CD14-positive monocyte (primary cell): ENCODE data around the gene CYP2W1. TPM values are rescaled to one million over a fixed set of nuclear protein-coding genes. Genes with fewer than 3 reads are reported as not detected.

Experiments
- DNase-seq, 3 donors: peaks; one replicate each; pipeline ENCODE4 v3.0.0-alpha.2; 2011 to 2022
- H2AFZ ChIP-seq: 2 replicates; pipeline ENCODE4 v1.6.0; 2012; ENCODE audit warnings: mild to moderate bottlenecking, low read depth, low read length, inconsistent platforms; ENCODE audit not compliant: insufficient read depth, poor library complexity, severe bottlenecking
- H3K27ac ChIP-seq, 2 donors: 1 replicate in 1 of 2; 2 replicates in 1 of 2; pipeline ENCODE4 v1.5.1; 2012 to 2013; ENCODE audit warnings: low read length in 2 of 2, control low read depth in 1 of 2, inconsistent platforms in 1 of 2, low read depth in 1 of 2, mild to moderate bottlenecking in 1 of 2
- H3K27me3 ChIP-seq, 2 donors: one replicate each; pipeline versions ENCODE4 v1.6.0 to v1.6.1; 2011 to 2013; ENCODE audit warnings: low read length in 2 of 2; ENCODE audit not compliant: control insufficient read depth in 2 of 2, insufficient read depth in 2 of 2
- H3K36me3 ChIP-seq, 2 donors: replicated peaks in 1 of 2; 1 replicate in 1 of 2; 2 replicates in 1 of 2; pipeline versions ENCODE4 v1.5.1 to v1.6.1; 2012 to 2013; ENCODE audit warnings: low read length in 2 of 2, control low read depth in 1 of 2, inconsistent platforms in 1 of 2, mild to moderate bottlenecking in 1 of 2; ENCODE audit not compliant: insufficient read depth in 2 of 2, control insufficient read depth in 1 of 2
- H3K4me1 ChIP-seq, 2 donors: 1 replicate in 1 of 2; 2 replicates in 1 of 2; pipeline versions ENCODE4 v1.5.1 to v1.6.1; 2012 to 2013; ENCODE audit warnings: low read length in 2 of 2, control low read depth in 1 of 2, inconsistent platforms in 1 of 2, mild to moderate bottlenecking in 1 of 2, moderate library complexity in 1 of 2; ENCODE audit not compliant: insufficient read depth in 2 of 2, control insufficient read depth in 1 of 2
- H3K4me2 ChIP-seq: replicated peaks from 2 replicates; pipeline ENCODE3; 2012; ENCODE audit warnings: low read length, moderate library complexity, mild to moderate bottlenecking; ENCODE audit not compliant: poor library complexity, severe bottlenecking; ENCODE audit errors: extremely low read depth
- H3K4me3 ChIP-seq, 3 experiments: fragments of 200-600 bp in 1 of 3; sonication (generic) in 1 of 3; replicated peaks in 1 of 3; 1 replicate in 2 of 3; 2 replicates in 1 of 3; pipeline ENCODE4 v1.5.1; 2011 to 2013; ENCODE audit warnings: low read length in 3 of 3, mild to moderate bottlenecking in 3 of 3, control low read depth in 2 of 3, low read depth in 2 of 3, inconsistent platforms in 1 of 3, moderate library complexity in 1 of 3
- H3K79me2 ChIP-seq: 2 replicates; pipeline ENCODE4 v1.6.0; 2012; ENCODE audit warnings: mild to moderate bottlenecking, control low read depth, inconsistent platforms, low read length, moderate library complexity; ENCODE audit not compliant: insufficient read depth
- H3K9ac ChIP-seq: 2 replicates; pipeline ENCODE4 v1.6.0; 2017; ENCODE audit warnings: low read length, mild to moderate bottlenecking; ENCODE audit not compliant: insufficient read depth, poor library complexity, severe bottlenecking
- H3K9me3 ChIP-seq, 2 donors: replicated peaks in 1 of 2; 1 replicate in 1 of 2; 2 replicates in 1 of 2; pipeline versions ENCODE4 v1.5.1 to v1.6.1; 2012 to 2013; ENCODE audit warnings: low read length in 2 of 2, control low read depth in 1 of 2; ENCODE audit not compliant: control insufficient read depth in 1 of 2, insufficient read depth in 1 of 2
- H4K20me1 ChIP-seq: 2 replicates; pipeline ENCODE4 v1.6.0; 2012; ENCODE audit warnings: mild to moderate bottlenecking, low read length, control low read depth, moderate library complexity; ENCODE audit not compliant: insufficient read depth
- H3K27ac Mint-ChIP-seq, 7 donors: one replicate each; pipeline ENCODE4 v1.8.0; 2020; ENCODE audit warnings: mild to moderate bottlenecking in 7 of 7, mixed read lengths in 7 of 7, moderate library complexity in 6 of 7, inconsistent platforms in 2 of 7
- H3K27me3 Mint-ChIP-seq, 3 donors: one replicate each; pipeline ENCODE4 v1.8.0; 2021 to 2022; ENCODE audit warnings: low read depth in 3 of 3, mild to moderate bottlenecking in 3 of 3, mixed read lengths in 3 of 3, moderate library complexity in 3 of 3, inconsistent platforms in 1 of 3
- H3K36me3 Mint-ChIP-seq, 2 donors: one replicate each; pipeline ENCODE4 v1.8.0; 2020; ENCODE audit warnings: mixed read lengths in 2 of 2, inconsistent platforms in 1 of 2, mild to moderate bottlenecking in 1 of 2
- H3K4me1 Mint-ChIP-seq: one replicate; pipeline ENCODE4 v1.8.0; 2020; ENCODE audit warnings: mild to moderate bottlenecking, mixed read lengths
- H3K4me3 Mint-ChIP-seq, 2 donors: one replicate each; pipeline ENCODE4 v1.8.0; 2020; ENCODE audit warnings: mild to moderate bottlenecking in 2 of 2, mixed read lengths in 2 of 2, moderate library complexity in 1 of 2
- H3K9me3 Mint-ChIP-seq, 7 donors: one replicate each; pipeline ENCODE4 v1.8.0; 2020 to 2022; ENCODE audit warnings: mixed read lengths in 7 of 7, mild to moderate bottlenecking in 6 of 7, moderate library complexity in 6 of 7, inconsistent platforms in 2 of 7
- CTCF ChIP-seq: fragments of 200-600 bp; IDR thresholded peaks from one replicate; pipeline ENCODE4 v1.8.0; 2022; ENCODE audit warnings: antibody characterized with exemption, mild to moderate bottlenecking
- WGBS: methylation state at CpG from one replicate; pipeline ENCODE4 v1.1.5; 2013; ENCODE audit warnings: missing lambda C conversion rate; ENCODE audit not compliant: insufficient coverage; 5-methylcytosine and 5-hydroxymethylcytosine counted together
- intact Hi-C, 2 donors: fragments of 100-400 bp; cut with micrococcal nuclease; formaldehyde crosslinking; loops; one replicate each; pipeline versions ENCODE4 v1.15.0 to v1.15.1; 2023
- polyA plus RNA-seq, 3 donors: library from polyadenylated mRNA; depleted of rRNA in 1 of 3; unstranded in 2 of 3; stranded (reverse) in 1 of 3; fragments of 300-500 nt in 2 of 3; fragments of >200 nt in 1 of 3; fragmentation: Illumina TruSeq in 2 of 3; gene quantifications; 1 replicate in 2 of 3; 2 replicates in 1 of 3; pipeline ENCODE4 v1.2.3, GENCODE V29; 2012 to 2021

Gene CYP2W1
- polyA plus RNA-seq, 3 donors = not detected

- Histone ChIP-seq H4K20me1 (peaks cover 79% of the 10 kb centered on the region), H3K9me3 (no peaks in the 10 kb centered on the region), H3K36me3 (peaks cover 21 to 25% of the 10 kb centered on the region in 2 donors), H3K27ac (no peak overlapping the region), H3K27me3 (no peaks in the 10 kb centered on the region), H3K4me1 (peaks cover 29 to 32% of the 10 kb centered on the region in 2 donors), H3K9ac (no peak overlapping the region), H3K79me2 (peaks cover 79% of the 10 kb centered on the region), H3K4me3 (no peak overlapping the region), H3K4me2 (no peak overlapping the region), H2AFZ (no peak overlapping the region)
- Mint-ChIP-seq H3K4me3 (no peak overlapping the region), H3K36me3 (peaks cover 22 to 45% of the 10 kb centered on the region in 2 donors), H3K9me3 (peaks cover 0 to 3% (median 0%) of the 10 kb centered on the region in 7 donors), H3K27me3 (peaks cover 0 to 2% (median 1%) of the 10 kb centered on the region in 3 donors), H3K4me1 (peaks cover 43% of the 10 kb centered on the region), H3K27ac (peak overlapping the region in 3 of 7 donors; percentile 6 to 80 (median 72))
- WGBS = 95% methylated on average over 4 of the region's 5 CpGs
- no peak for TF ChIP-seq CTCF
- intact Hi-C loops = no loop called here
- no peak for DNase-seq
Measured at GRCh38 chr7:944744-945143, 38.2 kb upstream of the CYP2W1 start.

GRCh38 chr7:945147-945555, 37.8 kb upstream of the CYP2W1 start:
- H3K9ac ChIP-seq = no peak overlapping the region
- no peak for TF ChIP-seq CTCF
- Mint-ChIP-seq H3K27me3 (peaks cover 0 to 4% (median 1%) of the 10 kb centered on the region in 3 donors), H3K4me1 (peaks cover 43% of the 10 kb centered on the region), H3K9me3 (peaks cover 0 to 3% (median 0%) of the 10 kb centered on the region in 7 donors), H3K4me3 (no peak overlapping the region), H3K36me3 (peaks cover 23 to 45% of the 10 kb centered on the region in 2 donors), H3K27ac (peak overlapping the region in 2 of 7 donors; percentile 6 to 80)
- intact Hi-C loops = no loop called here
- no peak overlapping the region for H3K27ac ChIP-seq
- H3K4me2 ChIP-seq = no peak overlapping the region
- DNase-seq = no peak
- 94% methylated on average over 12 of the region's 13 CpGs for WGBS
- peaks cover 79% of the 10 kb centered on the region for H4K20me1 ChIP-seq
- H3K79me2 ChIP-seq = peaks cover 79% of the 10 kb centered on the region
- no peak overlapping the region for H2AFZ ChIP-seq
- H3K9me3 ChIP-seq = no peaks in the 10 kb centered on the region
- H3K36me3 ChIP-seq = peaks cover 23 to 27% of the 10 kb centered on the region in 2 donors
- peaks cover 28 to 32% of the 10 kb centered on the region in 2 donors for H3K4me1 ChIP-seq
- no peaks in the 10 kb centered on the region for H3K27me3 ChIP-seq
- no peak overlapping the region for H3K4me3 ChIP-seq
